Raji (cell line): ENCODE measurements around the gene TERB1.

Experiments
- POLR2A ChIP-seq: IDR thresholded peaks from 2 replicates; pipeline ENCODE4 v1.6.1; 2011; ENCODE audit warnings: low read depth, low read length, control low read depth; ENCODE audit not compliant: insufficient read depth

TERB1 gene, protein sequence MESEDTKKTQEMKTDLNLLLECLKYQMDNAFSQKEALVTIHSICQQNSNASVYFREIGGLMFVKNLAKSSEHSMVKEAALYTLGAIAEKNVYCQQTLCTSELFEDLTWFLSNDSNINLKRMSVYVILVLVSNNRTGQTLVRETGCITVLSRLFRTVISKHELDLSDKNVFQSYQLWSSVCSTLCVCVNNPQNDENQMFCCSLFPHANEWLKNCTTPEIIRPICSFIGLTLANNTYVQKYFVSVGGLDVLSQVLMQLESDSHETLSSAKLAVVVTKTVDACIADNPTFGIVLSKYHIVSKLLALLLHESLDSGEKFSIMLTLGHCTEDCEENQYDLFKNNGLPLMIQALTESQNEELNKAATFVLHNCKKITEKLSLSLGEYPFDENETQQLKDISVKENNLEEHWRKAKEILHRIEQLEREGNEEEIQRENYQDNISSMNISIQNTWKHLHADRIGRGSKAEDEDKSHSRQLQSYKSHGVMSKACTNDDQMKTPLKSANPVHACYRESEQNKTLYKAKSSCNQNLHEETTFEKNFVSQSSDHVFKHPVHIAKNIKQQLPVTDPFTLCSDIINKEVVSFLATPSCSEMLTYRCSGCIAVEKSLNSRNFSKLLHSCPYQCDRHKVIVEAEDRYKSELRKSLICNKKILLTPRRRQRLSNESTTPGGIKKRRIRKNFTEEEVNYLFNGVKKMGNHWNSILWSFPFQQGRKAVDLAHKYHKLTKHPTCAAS

DNA sequence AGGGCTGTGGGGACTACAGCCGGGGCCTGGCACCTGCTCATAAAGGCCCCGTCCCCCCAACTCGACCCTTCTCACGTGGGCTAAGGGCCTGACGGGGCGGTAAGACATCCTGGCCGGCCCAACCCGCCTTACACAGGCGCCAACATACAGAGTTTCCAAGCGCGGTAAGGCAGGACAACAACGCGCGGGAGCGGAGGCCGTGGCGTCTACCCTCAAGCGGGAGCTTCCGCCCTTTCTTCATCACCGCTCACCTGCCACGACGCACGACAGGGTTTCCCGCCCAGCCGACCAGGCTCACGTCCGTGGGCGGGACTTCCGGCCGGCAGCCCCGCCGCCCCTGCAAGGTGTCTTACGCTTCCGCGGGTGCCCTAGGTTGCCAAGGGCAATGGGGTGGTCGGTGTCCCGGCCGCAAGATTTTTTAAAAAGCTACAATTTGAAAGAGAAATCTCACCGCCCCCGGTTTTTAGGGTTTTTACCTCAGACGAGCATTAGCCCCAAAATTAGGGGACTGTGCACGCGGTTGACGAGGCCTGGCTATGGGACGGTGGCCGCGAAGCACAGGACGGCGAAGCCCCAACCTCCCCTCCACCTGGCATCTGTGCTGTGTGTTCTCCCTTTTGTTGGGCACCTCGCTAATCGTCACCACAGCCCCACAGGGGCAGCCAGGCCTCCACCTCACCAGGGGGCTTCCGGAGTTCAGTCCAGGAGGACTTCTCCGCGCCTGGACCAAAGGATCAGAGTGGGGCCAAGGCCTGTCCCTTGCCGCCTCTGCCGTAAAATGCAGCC, at the start of gene TERB1:
Gene TERB1 (minus strand): TSS at position 265 of the 786 bp plus-strand sequence. CDS start 4,786 bp downstream, outside the sequence.
- no peak for TF ChIP-seq POLR2A

DNA sequence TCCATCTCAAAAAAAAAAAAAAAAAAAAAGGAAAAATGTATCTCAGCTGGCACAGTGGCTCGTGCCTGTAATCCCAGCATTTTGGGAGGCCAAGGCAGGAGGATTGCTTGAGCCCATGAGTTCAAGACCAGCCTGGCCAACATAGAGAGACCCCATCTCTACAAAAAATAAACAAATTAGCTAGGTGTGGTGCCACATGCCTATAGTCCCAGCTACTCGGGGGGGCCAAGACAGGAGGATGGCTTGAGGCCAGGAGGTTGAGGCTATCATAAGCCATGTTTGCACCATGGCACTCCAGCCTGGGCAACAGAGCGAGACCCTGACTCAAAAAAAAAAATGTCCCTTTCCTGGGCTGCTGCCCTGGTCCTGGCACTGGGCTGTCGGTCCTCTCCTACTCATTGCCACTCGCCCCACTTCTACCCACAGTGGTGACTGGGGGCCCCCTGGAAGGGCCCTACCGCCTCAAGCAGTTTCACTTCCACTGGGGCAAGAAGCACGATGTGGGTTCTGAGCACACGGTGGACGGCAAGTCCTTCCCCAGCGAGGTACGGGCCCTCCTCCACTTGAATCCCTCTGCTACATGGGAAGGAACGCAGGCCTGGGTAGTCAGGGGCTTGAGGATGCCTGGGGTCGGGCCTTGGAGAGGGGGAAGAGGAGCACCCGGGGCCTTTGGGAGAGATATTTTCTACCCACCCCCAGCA, 48.9 kb upstream of the TERB1 start:
- no peak for TF ChIP-seq POLR2A

DNA sequence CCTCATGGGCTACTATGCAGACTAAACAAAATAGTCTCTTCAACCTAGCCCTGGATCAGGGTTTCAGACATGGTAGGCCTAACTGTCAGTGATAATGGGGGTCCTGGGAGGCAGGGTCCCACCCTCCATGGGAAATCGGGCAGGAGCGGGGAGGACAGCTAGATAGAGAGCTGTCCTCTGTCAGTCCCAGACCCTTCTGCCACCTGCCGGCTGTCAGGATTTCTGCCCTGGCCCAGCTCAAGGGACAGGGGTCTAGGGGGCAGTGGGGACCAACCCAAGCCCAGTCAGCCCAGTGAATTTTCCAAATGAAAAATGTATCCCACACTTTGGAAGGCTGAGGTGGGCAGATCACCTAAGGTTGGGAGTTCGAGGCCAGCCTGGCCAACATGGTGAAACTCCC, 48.2 kb upstream of the TERB1 start:
- no peak for TF ChIP-seq POLR2A

DNA sequence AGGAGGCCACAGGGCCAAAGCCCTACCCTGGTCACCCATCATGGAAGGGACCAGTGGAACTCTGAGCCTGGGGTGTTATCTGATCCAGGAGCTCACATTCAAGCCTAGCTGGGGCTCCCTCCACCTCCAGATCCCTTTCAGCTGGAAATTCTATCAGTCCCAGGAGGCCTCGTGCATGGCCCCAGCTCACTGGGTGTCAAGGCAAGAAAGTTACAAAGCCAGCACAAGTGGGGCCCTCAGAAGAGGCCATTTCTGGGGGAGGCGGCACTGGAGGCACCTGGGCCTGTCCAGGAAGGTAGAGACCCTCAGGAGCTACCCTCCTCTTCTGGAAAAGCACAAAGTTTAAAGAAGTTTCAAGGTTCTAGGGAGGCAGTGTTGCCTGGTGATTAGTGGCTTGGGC, 47.6 kb upstream of the TERB1 start:
- no peak for TF ChIP-seq POLR2A

DNA sequence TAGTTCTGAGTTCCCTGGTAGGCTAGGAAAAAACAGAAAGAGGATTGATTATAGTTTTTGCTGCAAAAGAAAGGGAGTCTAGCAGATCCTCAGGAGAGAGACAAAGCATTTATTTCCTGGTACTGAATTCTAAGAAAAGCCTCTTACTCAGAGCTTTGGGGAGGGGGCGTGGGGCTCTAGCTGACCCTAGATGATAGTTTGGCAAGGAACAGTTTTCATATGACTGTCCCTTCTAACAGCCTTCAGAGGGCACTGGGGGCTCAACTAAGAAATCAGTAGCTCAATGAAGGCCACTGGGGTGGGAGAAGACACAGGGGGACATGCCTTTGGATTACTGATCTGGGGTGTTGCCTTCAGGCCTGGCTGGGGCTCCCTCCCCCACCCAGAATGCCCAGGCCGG, 46.8 kb upstream of the TERB1 start:
- TF ChIP-seq POLR2A, result no peak

DNA sequence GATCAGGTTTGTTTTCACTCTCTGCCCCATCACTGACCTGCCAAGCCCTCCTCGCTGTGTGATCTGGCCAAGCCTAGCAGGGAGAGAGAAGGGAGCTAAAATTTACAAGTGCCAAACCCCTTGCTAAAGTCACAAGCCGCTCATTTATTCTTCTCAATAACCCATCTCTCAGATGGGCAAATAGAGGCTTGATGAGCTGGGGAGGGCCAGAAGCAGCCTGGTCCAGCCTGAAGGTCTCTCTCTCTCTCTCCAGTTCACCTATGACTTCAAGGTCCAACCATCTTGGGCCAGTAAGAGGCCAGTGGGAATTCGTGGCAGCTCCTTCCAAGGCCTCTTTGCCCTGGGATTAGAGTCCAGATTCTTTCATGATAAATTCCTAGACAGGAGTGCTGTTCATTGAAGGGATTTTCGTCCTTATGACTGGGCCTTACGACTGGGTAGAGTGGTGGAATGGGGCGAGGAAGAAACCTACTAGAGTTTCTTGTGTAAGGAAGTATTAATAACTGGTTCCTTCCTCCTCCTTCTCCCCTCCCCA, 46.2 kb upstream of the TERB1 start:
- no peak for TF ChIP-seq POLR2A

DNA sequence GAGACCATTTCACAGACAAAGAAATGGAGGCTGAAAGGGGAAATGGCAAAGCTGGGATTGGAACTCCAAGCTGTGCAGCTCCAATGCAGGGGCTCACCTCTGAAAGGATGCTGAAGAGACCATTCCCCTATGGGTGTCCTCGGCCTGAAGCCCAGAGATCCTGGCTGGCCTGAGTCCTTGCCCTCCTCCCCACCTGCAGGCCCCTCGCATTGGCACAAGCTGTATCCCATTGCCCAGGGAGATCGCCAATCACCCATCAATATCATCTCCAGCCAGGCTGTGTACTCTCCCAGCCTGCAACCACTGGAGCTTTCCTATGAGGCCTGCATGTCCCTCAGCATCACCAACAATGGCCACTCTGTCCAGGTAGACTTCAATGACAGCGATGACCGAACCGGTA, 45.4 kb upstream of the TERB1 start:
- no peak for TF ChIP-seq POLR2A

DNA sequence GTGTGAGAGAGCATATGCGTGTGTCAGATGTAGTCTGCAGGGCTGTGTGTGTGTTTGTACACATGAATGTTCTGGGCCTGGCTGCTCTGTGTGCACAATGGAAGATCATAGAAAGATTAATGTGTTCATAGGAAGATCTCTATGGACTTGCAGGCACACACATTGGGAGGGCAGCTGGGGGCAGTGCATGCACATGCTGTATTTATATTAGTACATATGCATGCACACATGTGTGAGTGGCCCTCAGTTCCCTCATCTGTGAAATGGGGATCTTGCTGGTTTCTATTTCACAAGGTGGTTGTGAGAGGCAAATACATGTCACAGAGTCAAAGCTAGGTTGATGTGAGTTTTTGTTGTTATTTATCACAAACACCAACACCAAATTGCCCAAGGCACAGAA, 44.9 kb upstream of the TERB1 start:
- no peak for TF ChIP-seq POLR2A

DNA sequence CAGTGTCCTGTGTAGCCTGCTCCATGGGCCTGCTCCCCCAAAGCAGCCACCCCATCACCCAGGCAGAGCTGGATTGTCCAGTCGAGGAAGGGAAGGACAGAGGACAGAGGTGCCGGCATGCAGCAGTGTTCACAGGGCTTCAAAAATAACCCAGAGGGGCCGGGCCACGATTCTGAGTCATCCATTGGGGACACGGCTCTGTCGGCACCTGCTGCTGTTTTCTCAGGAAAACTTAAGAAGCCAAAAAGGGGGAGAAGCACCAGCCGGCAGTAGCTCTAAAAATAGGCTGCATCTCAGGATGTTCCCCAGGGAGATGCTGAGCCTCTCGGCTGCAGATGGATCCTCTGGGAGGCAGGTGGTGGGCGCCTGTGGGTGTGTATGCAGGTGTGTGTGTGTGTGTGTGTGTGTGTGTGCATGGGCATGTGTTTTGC, 44.4 kb upstream of the TERB1 start:
- no peak for TF ChIP-seq POLR2A

DNA sequence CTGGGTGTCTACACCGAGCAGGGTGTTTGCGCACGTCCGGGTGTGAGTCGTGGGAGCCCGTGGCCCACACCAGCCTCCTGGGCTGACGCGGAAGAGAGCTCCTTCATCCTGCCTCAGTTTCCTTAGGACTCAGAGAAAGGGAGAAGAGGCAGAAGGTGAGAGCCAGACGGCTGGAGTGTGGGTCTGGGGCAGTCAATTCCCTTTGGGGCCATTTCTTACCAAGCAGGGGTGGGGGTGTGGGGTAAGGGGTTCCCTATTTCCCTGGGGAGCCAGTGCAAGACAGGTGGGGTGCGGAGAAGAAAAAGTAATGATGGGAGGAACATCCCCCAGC, 43.7 kb upstream of the TERB1 start:
- TF ChIP-seq POLR2A, result no peak

DNA sequence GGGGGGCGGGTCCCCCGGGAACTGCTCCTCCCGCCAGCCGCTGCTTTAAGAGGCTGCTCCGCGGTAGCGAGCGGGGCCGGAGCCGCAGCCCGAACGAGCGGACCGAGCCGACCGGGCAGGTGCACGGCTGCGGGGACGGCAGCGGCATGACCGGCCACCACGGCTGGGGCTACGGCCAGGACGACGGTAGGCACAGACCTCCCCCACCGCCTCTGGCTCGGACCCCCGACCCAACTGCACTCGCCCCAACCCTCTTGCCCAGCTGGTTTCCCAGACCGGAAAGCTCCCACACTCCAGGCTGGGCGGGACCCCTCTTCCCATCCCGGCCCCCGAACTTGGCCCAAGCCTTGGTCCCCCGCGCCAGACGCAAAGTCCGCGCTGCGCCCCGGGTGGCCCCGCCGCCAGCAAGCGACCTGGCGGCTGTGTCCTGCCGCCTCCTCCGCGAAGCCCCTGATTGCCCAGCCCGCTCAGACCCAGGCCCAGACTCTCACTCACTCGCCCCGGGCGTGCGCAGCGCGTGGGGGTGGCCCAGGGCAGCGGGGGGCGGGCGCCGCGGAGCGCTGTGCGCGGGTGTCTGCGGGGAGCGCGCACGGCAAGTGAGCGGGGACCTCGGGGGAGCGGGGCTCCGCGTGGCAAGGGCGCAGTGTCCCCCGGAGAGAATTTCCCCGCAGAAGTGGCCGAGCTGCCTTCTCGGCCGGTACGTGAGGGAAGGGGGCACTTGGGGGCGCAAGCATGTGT, 43.1 kb upstream of the TERB1 start, which contains the start of gene CA7:
Gene CA7 (plus strand): TSS at position 73 of the 738 bp plus-strand sequence. CDS start 74 bp downstream, at position 147.
- no peak for TF ChIP-seq POLR2A

DNA sequence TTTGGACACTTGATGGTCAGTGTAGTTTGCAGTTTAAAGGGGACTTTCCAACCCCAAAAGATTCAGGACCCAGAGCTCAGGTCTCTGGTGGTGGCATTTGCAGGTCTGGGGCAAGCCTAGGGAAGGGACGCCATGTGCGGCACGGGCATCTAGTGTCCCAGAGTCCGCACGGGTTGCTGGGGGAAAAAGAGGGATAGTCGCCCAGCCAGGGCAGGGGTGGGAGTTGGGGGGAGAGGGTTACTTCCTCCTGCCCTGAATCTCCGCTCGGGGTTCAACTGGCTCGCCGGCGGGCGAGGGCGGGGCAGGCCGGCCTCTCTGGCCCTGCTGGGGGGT, 42.6 kb upstream of the TERB1 start:
- no peak for TF ChIP-seq POLR2A

DNA sequence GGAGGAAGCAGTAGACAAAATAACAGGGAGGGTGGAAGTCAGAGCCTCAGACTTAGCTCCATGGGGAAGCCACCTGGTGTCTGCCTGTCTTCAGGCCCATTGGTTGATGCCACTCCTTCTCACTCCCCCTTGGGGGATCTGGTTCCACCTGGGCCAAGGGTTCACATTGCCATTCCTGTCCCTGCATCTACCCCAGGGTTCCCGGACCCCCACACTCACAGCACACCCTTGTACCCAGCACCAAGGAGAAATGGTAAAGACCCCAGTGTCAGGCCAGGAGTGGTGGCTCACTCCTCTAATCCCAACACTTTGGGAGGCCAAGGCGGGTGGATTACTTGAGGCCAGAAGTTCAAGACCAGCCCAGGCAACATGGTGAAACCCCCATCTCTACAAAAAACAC, 41.8 kb upstream of the TERB1 start:
- TF ChIP-seq POLR2A, result no peak

DNA sequence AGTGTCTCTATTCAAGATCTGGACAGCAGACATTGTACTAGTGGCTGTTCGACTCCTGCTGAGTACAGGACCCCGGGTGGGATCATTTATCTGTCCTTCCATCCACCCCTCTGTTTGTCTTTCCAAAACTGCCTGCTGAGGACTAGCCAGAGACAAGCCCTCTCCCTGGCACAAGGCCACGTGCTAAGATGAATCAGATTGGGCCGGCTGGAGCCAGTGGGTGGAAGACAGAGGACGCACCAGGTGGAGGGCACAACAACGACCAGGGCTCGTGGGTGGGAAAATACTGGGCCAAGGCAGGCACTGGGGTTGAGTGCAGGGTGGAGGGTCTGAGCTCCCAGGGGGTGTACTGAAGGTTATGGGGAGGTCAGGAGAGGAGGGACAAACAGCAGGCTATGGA, 41.4 kb upstream of the TERB1 start:
- TF ChIP-seq POLR2A, result no peak
